DMS53 treated with DMSO at 0.1 percent for 48 hours (cell line): ENCODE measurements around the gene LIMK2.

Experiments
- DNase-seq: peaks from one replicate; lab custom pipeline; 2025; ENCODE audit not compliant: unreplicated experiment; lab: John Stamatoyannopoulos, UW

Gene LIMK2

GRCh38 chr22:31327806-31328543 lies 115.9 kb downstream of the LIMK2 start:
- no peak for DNase-seq

- no peak for DNase-seq
Observed at GRCh38 chr22:31328544-31328960, 116.5 kb downstream of the LIMK2 start.

- no peak for DNase-seq
Observed at GRCh38 chr22:31329029-31329428, 116.9 kb downstream of the LIMK2 start.
